ENCODE data around the gene CENPN. TPM values are rescaled to one million over a fixed set of nuclear protein-coding genes. Genes with fewer than 3 reads are reported as not detected.

CENPN gene
- total and polyA plus RNA-seq, 2 of the 13 experiments (the other 11 are each of a cell fraction or from before 2014, with no cell fraction given): 29.7 to 129 TPM

- TF ChIP-seq ZNF142 (CRISPR knock-in tag; IDR thresholded peaks at IDR 0.05): peak; percentile 79
- TF ChIP-seq, protein P1, sequence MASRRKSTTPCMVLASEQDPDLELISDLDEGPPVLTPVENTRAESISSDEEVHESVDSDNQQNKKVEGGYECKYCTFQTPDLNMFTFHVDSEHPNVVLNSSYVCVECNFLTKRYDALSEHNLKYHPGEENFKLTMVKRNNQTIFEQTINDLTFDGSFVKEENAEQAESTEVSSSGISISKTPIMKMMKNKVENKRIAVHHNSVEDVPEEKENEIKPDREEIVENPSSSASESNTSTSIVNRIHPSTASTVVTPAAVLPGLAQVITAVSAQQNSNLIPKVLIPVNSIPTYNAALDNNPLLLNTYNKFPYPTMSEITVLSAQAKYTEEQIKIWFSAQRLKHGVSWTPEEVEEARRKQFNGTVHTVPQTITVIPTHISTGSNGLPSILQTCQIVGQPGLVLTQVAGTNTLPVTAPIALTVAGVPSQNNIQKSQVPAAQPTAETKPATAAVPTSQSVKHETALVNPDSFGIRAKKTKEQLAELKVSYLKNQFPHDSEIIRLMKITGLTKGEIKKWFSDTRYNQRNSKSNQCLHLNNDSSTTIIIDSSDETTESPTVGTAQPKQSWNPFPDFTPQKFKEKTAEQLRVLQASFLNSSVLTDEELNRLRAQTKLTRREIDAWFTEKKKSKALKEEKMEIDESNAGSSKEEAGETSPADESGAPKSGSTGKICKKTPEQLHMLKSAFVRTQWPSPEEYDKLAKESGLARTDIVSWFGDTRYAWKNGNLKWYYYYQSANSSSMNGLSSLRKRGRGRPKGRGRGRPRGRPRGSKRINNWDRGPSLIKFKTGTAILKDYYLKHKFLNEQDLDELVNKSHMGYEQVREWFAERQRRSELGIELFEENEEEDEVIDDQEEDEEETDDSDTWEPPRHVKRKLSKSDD (CRISPR knock-in tag; IDR thresholded peaks at IDR 0.05; ENCODE audit: low read depth): peak; percentile 76
- peak; percentile 96; the same call in 1 of the 2 replicates for TF ChIP-seq CCDC6 (CRISPR knock-in tag; IDR thresholded peaks at IDR 0.05)
- TF ChIP-seq NFE2 (CRISPR knock-in tag; IDR thresholded peaks at IDR 0.05): no peak
- TF ChIP-seq ZNF607 (CRISPR knock-in tag; IDR thresholded peaks at IDR 0.05; ENCODE audit: borderline replicate concordance): peak; percentile 95
- peak; percentile 34; the same call in 1 of the 2 replicates for TF ChIP-seq ZFP37 (CRISPR knock-in tag; IDR thresholded peaks at IDR 0.05; ENCODE audit: borderline replicate concordance)
- TF ChIP-seq KAT7 (CRISPR knock-in tag; IDR thresholded peaks at IDR 0.05; ENCODE audit: borderline replicate concordance): peak; percentile 67
- TF ChIP-seq ZNF275 (CRISPR knock-in tag; IDR thresholded peaks at IDR 0.05; ENCODE audit: borderline replicate concordance): 0 out of 2 replicates have a peak, but pooled peaks have one; percentile 88
- TF ChIP-seq, protein P2, sequence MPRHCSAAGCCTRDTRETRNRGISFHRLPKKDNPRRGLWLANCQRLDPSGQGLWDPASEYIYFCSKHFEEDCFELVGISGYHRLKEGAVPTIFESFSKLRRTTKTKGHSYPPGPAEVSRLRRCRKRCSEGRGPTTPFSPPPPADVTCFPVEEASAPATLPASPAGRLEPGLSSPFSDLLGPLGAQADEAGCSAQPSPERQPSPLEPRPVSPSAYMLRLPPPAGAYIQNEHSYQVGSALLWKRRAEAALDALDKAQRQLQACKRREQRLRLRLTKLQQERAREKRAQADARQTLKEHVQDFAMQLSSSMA (CRISPR knock-in tag; IDR thresholded peaks at IDR 0.05): peak; percentile 71
- peak; percentile 45; the same call in 1 of the 2 replicates for TF ChIP-seq ZNF33B (CRISPR knock-in tag; IDR thresholded peaks at IDR 0.05)
- TF ChIP-seq SIX4 (CRISPR knock-in tag; IDR thresholded peaks at IDR 0.05): no peak; the same call in 1 of the 2 replicates
- no peak for TF ChIP-seq CENPX (CRISPR knock-in tag; IDR thresholded peaks at IDR 0.05)
- 0 out of 2 replicates have a peak, but pooled peaks have one; percentile 58 for TF ChIP-seq MTA1 (CRISPR knock-in tag; IDR thresholded peaks at IDR 0.05; ENCODE audit: borderline replicate concordance)
- peak; percentile 9 for TF ChIP-seq MED8 (CRISPR knock-in tag; IDR thresholded peaks at IDR 0.05; ENCODE audit: insufficient replicate concordance)
- peak; percentile 90; the same call in 1 of the 2 replicates for TF ChIP-seq ZNF704 (CRISPR knock-in tag; IDR thresholded peaks at IDR 0.05; ENCODE audit: borderline replicate concordance)
These were observed at the start of gene CENPN, which contains the start of gene CMC2 (continued) for GRCh38 chr16:81006813-81007695.

Data from HepG2 (cell line).